Activated B cell treated with CpG ODN at 0.5 μM for 24 hours (primary cell): ENCODE measurements around the gene RRBP1. TPM values are rescaled to one million over a fixed set of nuclear protein-coding genes. Genes with fewer than 3 reads are reported as not detected.
"Not testable (repeated sequence)": the region's sequence is repeated elsewhere in the genome, so short reads cannot be mapped to it uniquely, and the experiment has no call there.

Experiments used
- ATAC-seq: fragments of 200-7000 bp; cut with Tn5 transposase; one replicate; pipeline ENCODE4 v1.10.0; 2021; ENCODE audit warnings: low read depth, mild to moderate bottlenecking, moderate library complexity
- CTCF ChIA-PET: fragments of 350-600 bp; sonication (Branson Sonifier 250); formaldehyde crosslinking; loops from one replicate; lab custom pipeline; 2021; ENCODE audit warnings: antibody characterized with exemption; lab: Charles Lee
- POLR2A ChIA-PET: fragments of 350-600 bp; sonication (Branson Sonifier 250); formaldehyde crosslinking; loops from one replicate; lab custom pipeline; 2021; ENCODE audit warnings: antibody characterized with exemption; lab: Charles Lee
- DNase-seq: peaks from one replicate; pipeline ENCODE4 v3.0.0; 2022
- H3K27ac Mint-ChIP-seq: one replicate; pipeline ENCODE4 v1.8.0; 2020; ENCODE audit warnings: mixed read lengths
- H3K27me3 Mint-ChIP-seq: one replicate; pipeline ENCODE4 v1.8.0; 2021; ENCODE audit warnings: mixed read lengths
- H3K36me3 Mint-ChIP-seq: one replicate; pipeline ENCODE4 v1.8.0; 2021; ENCODE audit warnings: low read depth, mixed read lengths
- H3K4me1 Mint-ChIP-seq: one replicate; pipeline ENCODE4 v1.8.0; 2021; ENCODE audit warnings: mixed read lengths
- H3K4me3 Mint-ChIP-seq: one replicate; pipeline ENCODE4 v1.8.0; 2020; ENCODE audit warnings: mild to moderate bottlenecking, mixed read lengths
- H3K9me3 Mint-ChIP-seq: one replicate; pipeline ENCODE4 v1.8.0; 2020; ENCODE audit warnings: mixed read lengths
- intact Hi-C: fragments of 100-400 bp; cut with micrococcal nuclease; formaldehyde crosslinking; loops from one replicate; pipeline ENCODE4 v1.15.1; 2024
- total RNA-seq: library from RNA; stranded (reverse); gene quantifications from 2 replicates; pipeline ENCODE4 v1.2.3, GENCODE V29; 2022
- TF ChIP-seq, protein P1 (sequence below): fragments of 200-600 bp; IDR thresholded peaks from one replicate; pipeline ENCODE4 v1.8.0; 2022; ENCODE audit warnings: antibody characterized with exemption, mild to moderate bottlenecking

Gene RRBP1
- total RNA-seq, 1 donor from 2014 or later: 22.0 TPM

DNA sequence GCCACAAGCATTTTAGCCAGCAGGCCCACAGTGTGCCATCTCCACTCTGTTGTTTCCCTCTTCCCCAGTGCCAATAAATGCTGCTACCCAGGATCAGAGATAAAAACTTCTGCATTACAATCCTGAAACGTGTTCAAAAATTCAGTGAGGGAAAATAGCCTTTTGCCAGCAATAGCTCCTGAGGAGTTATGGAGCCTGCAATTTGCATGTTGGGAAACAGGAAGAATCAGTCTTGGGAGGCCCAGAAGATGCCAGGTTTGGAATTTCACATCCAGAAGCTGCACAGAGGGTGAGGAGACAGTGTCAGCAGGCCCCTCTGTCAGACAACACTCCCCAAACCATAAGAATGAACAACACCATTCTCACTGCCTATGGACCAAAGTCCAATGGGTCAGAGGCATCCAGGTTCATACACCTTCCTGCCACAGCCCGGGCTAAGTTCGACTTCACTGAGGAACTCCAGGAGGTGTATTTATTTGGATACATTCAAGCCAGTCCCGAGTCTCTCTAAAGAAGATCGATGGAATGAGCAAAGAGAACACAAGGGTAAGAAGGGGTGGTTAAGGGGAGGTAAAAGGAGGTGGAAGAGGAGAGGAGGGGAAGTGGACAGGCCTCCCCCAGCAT is 20.8 kb downstream of the RRBP1 start:
- Mint-ChIP-seq H3K4me3 (no peak overlapping the region), H3K27ac (no peak overlapping the region)
- POLR2A ChIA-PET: no interaction called here

GRCh38 chr20:17660667-17661066 is 21.4 kb downstream of the RRBP1 start:
- CTCF ChIA-PET: no interaction called here

More for the DNA sequence above, 20.8 kb downstream of the RRBP1 start:
- TF ChIP-seq, protein P1, sequence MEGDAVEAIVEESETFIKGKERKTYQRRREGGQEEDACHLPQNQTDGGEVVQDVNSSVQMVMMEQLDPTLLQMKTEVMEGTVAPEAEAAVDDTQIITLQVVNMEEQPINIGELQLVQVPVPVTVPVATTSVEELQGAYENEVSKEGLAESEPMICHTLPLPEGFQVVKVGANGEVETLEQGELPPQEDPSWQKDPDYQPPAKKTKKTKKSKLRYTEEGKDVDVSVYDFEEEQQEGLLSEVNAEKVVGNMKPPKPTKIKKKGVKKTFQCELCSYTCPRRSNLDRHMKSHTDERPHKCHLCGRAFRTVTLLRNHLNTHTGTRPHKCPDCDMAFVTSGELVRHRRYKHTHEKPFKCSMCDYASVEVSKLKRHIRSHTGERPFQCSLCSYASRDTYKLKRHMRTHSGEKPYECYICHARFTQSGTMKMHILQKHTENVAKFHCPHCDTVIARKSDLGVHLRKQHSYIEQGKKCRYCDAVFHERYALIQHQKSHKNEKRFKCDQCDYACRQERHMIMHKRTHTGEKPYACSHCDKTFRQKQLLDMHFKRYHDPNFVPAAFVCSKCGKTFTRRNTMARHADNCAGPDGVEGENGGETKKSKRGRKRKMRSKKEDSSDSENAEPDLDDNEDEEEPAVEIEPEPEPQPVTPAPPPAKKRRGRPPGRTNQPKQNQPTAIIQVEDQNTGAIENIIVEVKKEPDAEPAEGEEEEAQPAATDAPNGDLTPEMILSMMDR: no peak
- ATAC-seq (no peak), DNase-seq (no peak)
- H3K4me1 Mint-ChIP-seq: peaks cover 26% of the 10 kb centered on the region
- peaks cover 20% of the 10 kb centered on the region for H3K36me3 Mint-ChIP-seq
- CTCF ChIA-PET: no interaction called here
- H3K27me3 Mint-ChIP-seq: no peaks in the 10 kb centered on the region
- intact Hi-C loops: no loop called here
- peaks cover 6% of the 10 kb centered on the region for H3K9me3 Mint-ChIP-seq

GRCh38 chr20:17659801-17660200 is 22.2 kb downstream of the RRBP1 start:
- Mint-ChIP-seq H3K27me3 (no peaks in the 10 kb centered on the region), H3K4me3 (no peak overlapping the region), H3K9me3 (peaks cover 6% of the 10 kb centered on the region), H3K36me3 (peaks cover 20% of the 10 kb centered on the region), H3K27ac (no peak overlapping the region), H3K4me1 (peaks cover 26% of the 10 kb centered on the region)
- ChIA-PET POLR2A (no interaction called here), CTCF (no interaction called here)
- TF ChIP-seq, protein P1: no peak
- ATAC-seq (no peak), DNase-seq (no peak)
- intact Hi-C loops: no loop called here

More at GRCh38 chr20:17660667-17661066, 21.4 kb downstream of the RRBP1 start:
- Mint-ChIP-seq H3K36me3 (peaks cover 20% of the 10 kb centered on the region), H3K9me3 (peaks cover 6% of the 10 kb centered on the region), H3K27ac (no peak overlapping the region), H3K27me3 (no peaks in the 10 kb centered on the region), H3K4me3 (no peak overlapping the region), H3K4me1 (peaks cover 26% of the 10 kb centered on the region)
- TF ChIP-seq, protein P1: no peak
- ATAC-seq (no peak), DNase-seq (no peak)
- intact Hi-C loops: no loop called here
- POLR2A ChIA-PET: no interaction called here

DNA sequence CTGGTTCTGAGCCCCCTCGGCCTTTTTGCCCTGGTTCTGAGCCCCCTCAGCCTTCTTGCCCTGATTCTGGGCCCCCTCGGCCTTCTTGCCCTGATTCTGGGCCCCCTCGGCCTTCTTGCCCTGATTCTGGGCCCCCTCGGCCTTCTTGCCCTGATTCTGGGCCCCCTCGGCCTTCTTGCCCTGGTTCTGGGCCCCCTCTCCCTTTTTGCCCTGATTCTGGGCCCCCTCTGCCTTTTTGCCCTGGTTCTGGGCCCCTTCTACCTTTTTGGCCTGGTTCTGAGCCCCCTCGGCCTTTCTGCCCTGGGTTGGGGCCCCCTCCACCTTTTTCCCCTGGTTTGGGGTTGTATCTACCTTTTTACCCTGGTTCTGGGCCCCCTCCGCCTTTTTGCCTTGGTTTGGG is 22.7 kb downstream of the RRBP1 start:
- H3K9me3 Mint-ChIP-seq, CTCF ChIA-PET, H3K27me3 Mint-ChIP-seq, H3K4me3 Mint-ChIP-seq, H3K27ac Mint-ChIP-seq, POLR2A ChIA-PET, intact Hi-C loops, DNase-seq, ATAC-seq: not testable (repeated sequence)
- peaks cover 26% of the 10 kb centered on the region for H3K4me1 Mint-ChIP-seq
- peaks cover 20% of the 10 kb centered on the region for H3K36me3 Mint-ChIP-seq

GRCh38 chr20:17658648-17658993 is 23.4 kb downstream of the RRBP1 start:
- Mint-ChIP-seq H3K4me1 (peaks cover 22% of the 10 kb centered on the region), H3K36me3 (peaks cover 20% of the 10 kb centered on the region), H3K9me3 (peaks cover 6% of the 10 kb centered on the region), H3K27me3 (no peaks in the 10 kb centered on the region), H3K4me3 (no peak overlapping the region), H3K27ac (no peak overlapping the region)
- POLR2A ChIA-PET: no interaction called here
- no peak for ATAC-seq
- DNase-seq: no peak
- CTCF ChIA-PET: no interaction called here
- TF ChIP-seq, protein P1: no peak
- intact Hi-C loops: no loop called here
